ENCODE data around the gene ADGRA3.

The ADGRA3 gene

GRCh38 chr4:22515145-22515887 lies 550 bp downstream of the ADGRA3 start:
- peak; percentile 74 for DNase-seq (ENCODE audit: low spot score)
- no peak for TF ChIP-seq CTCF (conservative IDR thresholded peaks at IDR 0.05; ENCODE audit: low read depth)
- H3K27ac ChIP-seq, result peak overlapping the region; percentile 92
- ChIA-PET POLR2A (ENCODE audit: low non-redundant PET) (interaction anchor here (1.8 kb wide), 1 partner anchor 14 kb away, joined by 5 read pairs; no protein-coding TSS in a partner anchor), CTCF (interaction anchor here (0.6 kb wide), 2 partner anchors 70 to 174 kb away, joined by 3 read pairs; no protein-coding TSS in a partner anchor)

DNA sequence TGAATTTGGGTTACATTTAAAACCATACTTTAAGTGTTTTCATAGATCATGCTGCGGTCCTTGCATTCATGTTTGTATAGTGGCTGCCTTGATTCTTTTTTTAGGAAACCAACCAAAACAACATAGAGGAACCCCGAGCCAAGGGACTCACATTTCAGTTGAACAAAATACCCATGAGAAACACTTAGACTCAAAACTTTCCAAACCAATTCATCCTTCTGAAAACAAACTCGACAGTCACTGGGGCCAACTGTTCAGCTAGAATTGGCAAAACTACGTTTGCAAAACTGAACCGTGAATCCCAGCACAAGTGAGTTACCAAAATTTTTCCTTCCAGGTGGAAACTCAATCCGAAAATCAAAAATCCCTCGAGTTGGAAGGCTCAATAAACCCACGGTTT lies 1.4 kb downstream of the ADGRA3 start:
- DNase-seq (ENCODE audit: low spot score), result no peak
- H3K27ac ChIP-seq, result no peak overlapping the region; the same call in 1 of the 2 replicates
- ChIA-PET POLR2A (ENCODE audit: low non-redundant PET) (no interaction called here), CTCF (interaction anchor here (0.6 to 0.7 kb wide), 2 partner anchors 64 to 69 kb away, joined by 3 read pairs; no protein-coding TSS in a partner anchor)
- no peak for TF ChIP-seq CTCF (conservative IDR thresholded peaks at IDR 0.05; ENCODE audit: low read depth)

DNA sequence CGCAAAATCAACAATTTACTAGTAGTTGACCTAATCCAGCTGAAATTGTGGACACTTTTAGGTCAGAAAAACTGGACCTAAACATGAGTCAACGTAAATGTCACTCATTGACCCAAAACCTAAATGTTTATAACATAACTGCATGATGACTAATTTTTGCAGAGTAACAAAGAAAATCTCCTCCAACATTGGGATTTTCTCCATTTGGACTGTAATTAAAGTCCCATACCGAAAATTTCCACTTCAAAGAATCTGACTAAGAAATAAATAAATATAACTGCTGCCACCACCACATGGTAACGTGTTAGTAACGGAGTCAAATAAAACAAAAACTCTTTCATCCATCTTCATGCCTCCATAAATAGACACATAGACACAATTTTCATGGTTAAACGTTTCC lies 1.9 kb downstream of the ADGRA3 start:
- no peak overlapping the region for H3K27ac ChIP-seq
- ChIA-PET CTCF (interaction anchor here (0.6 to 0.7 kb wide), 2 partner anchors 46 to 64 kb away, joined by 3 read pairs; no protein-coding TSS in a partner anchor), POLR2A (ENCODE audit: low non-redundant PET) (no interaction called here)
- no peak for DNase-seq (ENCODE audit: low spot score)
- no peak for TF ChIP-seq CTCF (conservative IDR thresholded peaks at IDR 0.05; ENCODE audit: low read depth)

- no peak for TF ChIP-seq CTCF (conservative IDR thresholded peaks at IDR 0.05; ENCODE audit: low read depth)
- ChIA-PET POLR2A (ENCODE audit: low non-redundant PET) (no interaction called here), CTCF (no interaction called here)
- DNase-seq (ENCODE audit: low spot score), result no peak
- H3K27ac ChIP-seq, result no peak overlapping the region
These were observed 3.6 kb downstream of the ADGRA3 start for GRCh38 chr4:22512306-22512705.

DNA sequence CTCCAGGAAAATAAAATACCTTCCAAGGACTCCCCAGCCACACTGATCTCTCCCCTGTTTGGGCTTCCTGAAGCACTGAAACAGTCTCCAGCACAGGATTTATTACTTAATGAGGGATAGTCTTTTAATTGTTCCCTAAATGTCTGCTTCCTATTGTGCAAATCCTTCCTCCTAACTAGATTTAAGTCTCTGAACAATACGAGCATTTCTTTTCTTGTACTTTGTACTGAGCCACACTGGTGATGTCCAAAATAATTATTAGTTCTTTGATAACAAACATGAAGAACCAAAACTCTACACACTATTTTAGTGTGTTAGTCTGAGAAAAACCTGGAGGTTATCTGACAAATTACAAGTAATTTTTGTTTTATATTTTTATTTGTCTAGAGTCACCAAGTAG lies 5.1 kb downstream of the ADGRA3 start:
- H3K27ac ChIP-seq, result no peak overlapping the region
- DNase-seq (ENCODE audit: low spot score), result no peak
- CTCF ChIA-PET, result no interaction called here
- POLR2A ChIA-PET (ENCODE audit: low non-redundant PET), result no interaction called here
- TF ChIP-seq CTCF (conservative IDR thresholded peaks at IDR 0.05; ENCODE audit: low read depth), result no peak

DNA sequence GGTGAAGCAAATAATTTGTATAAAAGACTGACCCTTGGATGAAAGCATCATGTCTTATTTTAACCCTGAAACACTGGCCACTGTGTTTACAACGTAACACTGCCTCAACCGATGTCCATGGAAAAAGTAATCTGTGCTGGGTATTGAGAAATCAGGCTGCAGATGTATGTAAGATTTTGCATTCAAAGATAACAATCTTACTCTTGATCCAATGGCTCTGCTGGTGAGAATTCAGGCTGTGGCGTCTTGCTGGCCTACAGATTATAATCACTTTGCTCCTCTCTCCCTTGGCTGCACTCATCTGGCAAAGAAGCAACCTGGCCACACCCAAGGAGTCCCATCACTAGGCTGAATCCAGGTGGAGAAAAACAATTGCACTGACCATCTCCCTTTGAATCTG lies 7.5 kb downstream of the ADGRA3 start:
- CTCF ChIA-PET, result no interaction called here
- H3K27ac ChIP-seq, result peak overlapping the region; percentile 20
- POLR2A ChIA-PET (ENCODE audit: low non-redundant PET), result no interaction called here
- TF ChIP-seq CTCF (conservative IDR thresholded peaks at IDR 0.05; ENCODE audit: low read depth), result no peak
- DNase-seq (ENCODE audit: low spot score), result no peak

All from RWPE1 (cell line).